Panc1 (cell line): ENCODE measurements around the gene PLEKHG7. TPM values are rescaled to one million over a fixed set of nuclear protein-coding genes. Genes with fewer than 3 reads are reported as not detected.

ENCODE experiments used
- ATAC-seq: fragments of 200-7000 bp; cut with Tn5 transposase; 2 replicates; pipeline ENCODE4 v1.9.1; 2020; ENCODE audit warnings: mild to moderate bottlenecking, moderate library complexity
- BruUV-seq: library from RNA; stranded (reverse); fragments of 400-500 nt; replicated peaks from 2 replicates; lab custom pipeline; 2021; lab: Mats Ljungman, UMichigan
- CTCF ChIA-PET: fragments of 300-600 bp; sonication (Branson Sonifier 250); formaldehyde crosslinking; loops from one replicate; lab custom pipeline; 2022; ENCODE audit warnings: antibody characterized with exemption; lab: Charles Lee
- POLR2A ChIA-PET: fragments of 300-600 bp; sonication (Branson Sonifier 250); formaldehyde crosslinking; loops from one replicate; lab custom pipeline; 2022; ENCODE audit warnings: antibody characterized with exemption; lab: Charles Lee
- DNase-seq: peaks from one replicate; pipeline ENCODE4 v3.0.0-alpha.2; 2010; ENCODE audit warnings: low read depth, low spot score
- H3K27ac ChIP-seq: 2 replicates; pipeline ENCODE4 v1.5.1; 2011; ENCODE audit warnings: mild to moderate bottlenecking, low read length, inconsistent platforms
- H3K27me3 ChIP-seq: fragments of 200-500 bp; sonication (Bioruptor generic); 2 replicates; pipeline ENCODE4 v1.6.0; 2014; ENCODE audit warnings: low read length, inconsistent platforms; ENCODE audit not compliant: control insufficient read depth, insufficient read depth
- H3K36me3 ChIP-seq: fragments of 200-500 bp; sonication (Bioruptor generic); 2 replicates; pipeline ENCODE4 v1.5.1; 2014; ENCODE audit warnings: inconsistent platforms, mild to moderate bottlenecking, low read length, moderate library complexity; ENCODE audit not compliant: control insufficient read depth, insufficient read depth
- H3K4me1 ChIP-seq: 2 replicates; pipeline ENCODE4 v1.5.1; 2011; ENCODE audit warnings: inconsistent platforms, mild to moderate bottlenecking, low read length, moderate library complexity; ENCODE audit not compliant: control insufficient read depth, insufficient read depth
- H3K4me3 ChIP-seq, 2 experiments: 2 replicates each; pipeline ENCODE4 v1.5.1; 2011 to 2012; ENCODE audit warnings: low read depth in 2 of 2, low read length in 2 of 2, mild to moderate bottlenecking in 2 of 2, inconsistent platforms in 1 of 2, moderate library complexity in 1 of 2
- H3K9me3 ChIP-seq: fragments of 200-500 bp; sonication (Bioruptor generic); 2 replicates; pipeline ENCODE4 v1.5.1; 2014; ENCODE audit warnings: low read depth, mild to moderate bottlenecking, inconsistent platforms, low read length, moderate library complexity; ENCODE audit not compliant: control insufficient read depth, insufficient read depth
- CTCF ChIP-seq: fragments of 450-650 bp; IDR thresholded peaks from 2 replicates; pipeline ENCODE4 v1.5.1; 2017; ENCODE audit warnings: mild to moderate bottlenecking
- POLR2AphosphoS5 ChIP-seq: IDR thresholded peaks from 2 replicates; pipeline ENCODE4 v1.6.1; 2012; ENCODE audit warnings: mild to moderate bottlenecking, low read depth, low read length, moderate library complexity
- REST ChIP-seq, 2 experiments: IDR thresholded peaks; 2 replicates each; pipeline ENCODE4 v1.6.1; 2011 to 2012; ENCODE audit warnings: low read depth in 2 of 2, control low read depth in 1 of 2, low read length in 1 of 2, mild to moderate bottlenecking in 1 of 2, moderate library complexity in 1 of 2; ENCODE audit not compliant: insufficient read depth in 1 of 2
- SIN3A ChIP-seq: IDR thresholded peaks from 2 replicates; pipeline ENCODE4 v1.6.1; 2012; ENCODE audit warnings: low read depth, mild to moderate bottlenecking, low read length, moderate library complexity, borderline replicate concordance; ENCODE audit not compliant: insufficient read depth
- TCF7L2 ChIP-seq: IDR thresholded peaks from 2 replicates; pipeline ENCODE4 v1.6.1; 2011; ENCODE audit warnings: mild to moderate bottlenecking, low read depth, low read length, inconsistent platforms
- in situ Hi-C: cut with HindIII; loops from 2 replicates; pipeline ENCODE4 v1.10.0; 2016; ENCODE audit warnings: low sequenced_read_pairs, low pct_unique_long_range_greater_than_20kb
- intact Hi-C: fragments of 100-400 bp; cut with micrococcal nuclease; formaldehyde crosslinking; loops from one replicate; pipeline ENCODE4 v1.10.0; 2022; ENCODE audit not compliant: unreplicated experiment
- total RNA-seq: library from RNA; stranded (reverse); gene quantifications from one replicate; pipeline ENCODE4 v1.2.1, GENCODE V29; 2021; ENCODE audit not compliant: unreplicated experiment

Gene PLEKHG7
- total RNA-seq, 1 experiment from 2014 or later: not detected

GRCh38 chr12:92733181-92733580 is 30.4 kb downstream of the PLEKHG7 start:
- ATAC-seq (no peak), DNase-seq (no peak)
- ChIA-PET POLR2A (no interaction called here), CTCF (no interaction called here)
- Histone ChIP-seq H3K9me3 (no peaks in the 10 kb centered on the region), H3K36me3 (no peaks in the 10 kb centered on the region), H3K27me3 (0 out of 2 replicates have a peak, but pooled peaks cover 2% of the 10 kb centered on the region), H3K4me3 (no peak overlapping the region), H3K27ac (no peak overlapping the region), H3K4me1 (no peaks in the 10 kb centered on the region)
- TF ChIP-seq TCF7L2 (no peak), SIN3A (no peak), POLR2AphosphoS5 (no peak), REST (IDR thresholded peaks at IDR 0.05; ENCODE audit: insufficient read depth in 1 of 2, low read depth in 2 of 2, low read length in 1 of 2) (no peak), CTCF (no peak)
- in situ Hi-C loops: no loop called here
- no TSS peak for BruUV-seq
- intact Hi-C loops: no loop called here

- ChIA-PET CTCF (no interaction called here), POLR2A (no interaction called here)
- TF ChIP-seq CTCF (no peak), TCF7L2 (no peak), REST (IDR thresholded peaks at IDR 0.05; ENCODE audit: insufficient read depth in 1 of 2, low read depth in 2 of 2, low read length in 1 of 2) (no peak), POLR2AphosphoS5 (no peak), SIN3A (no peak)
- Histone ChIP-seq H3K4me1 (no peaks in the 10 kb centered on the region), H3K4me3 (no peak overlapping the region), H3K9me3 (no peaks in the 10 kb centered on the region), H3K27ac (no peak overlapping the region), H3K36me3 (no peaks in the 10 kb centered on the region), H3K27me3 (0 out of 2 replicates have a peak, but pooled peaks cover 2% of the 10 kb centered on the region)
- ATAC-seq (no peak), DNase-seq (no peak)
- intact Hi-C loops (no loop called here), in situ Hi-C loops (no loop called here)
- BruUV-seq: no TSS peak
Measured at GRCh38 chr12:92733661-92734060, 30.9 kb downstream of the PLEKHG7 start.
